Activated naive CD8-positive, alpha-beta T cell treated with anti-CD3 and anti-CD28 coated beads, Interleukin-2, amount 10 ng/mL, durations not matched to agents 7 days and 5 days (primary cell): ENCODE results near the gene EFCAB14. TPM values are rescaled to one million over a fixed set of nuclear protein-coding genes. Genes with fewer than 3 reads are reported as not detected.
"Not testable (repeated sequence)": the region's sequence is repeated elsewhere in the genome, so short reads cannot be mapped to it uniquely, and the experiment has no call there.

ENCODE experiments used
- ATAC-seq: fragments of 150-1000 bp; cut with Tn5 transposase; one replicate; pipeline ENCODE4 v1.10.0; 2021; ENCODE audit warnings: low read depth, moderate library complexity
- POLR2A ChIA-PET: fragments of 350-600 bp; sonication (Branson Sonifier 250); formaldehyde crosslinking; loops from one replicate; lab custom pipeline; 2021; ENCODE audit warnings: antibody characterized with exemption; lab: Charles Lee
- DNase-seq: peaks from one replicate; pipeline ENCODE4 v3.0.0; 2021
- H3K27ac Mint-ChIP-seq: one replicate; pipeline ENCODE4 v1.8.0; 2022; ENCODE audit warnings: mild to moderate bottlenecking, mixed read lengths
- H3K27me3 Mint-ChIP-seq: one replicate; pipeline ENCODE4 v1.8.0; 2022; ENCODE audit warnings: mild to moderate bottlenecking, moderate library complexity, mixed read lengths
- H3K36me3 Mint-ChIP-seq: one replicate; pipeline ENCODE4 v1.8.0; 2021; ENCODE audit warnings: mild to moderate bottlenecking, mixed read lengths
- H3K4me1 Mint-ChIP-seq: one replicate; pipeline ENCODE4 v1.8.0; 2021; ENCODE audit warnings: mixed read lengths
- H3K4me3 Mint-ChIP-seq: one replicate; pipeline ENCODE4 v1.8.0; 2022; ENCODE audit warnings: mild to moderate bottlenecking, moderate library complexity, mixed read lengths
- H3K9me3 Mint-ChIP-seq: one replicate; pipeline ENCODE4 v1.8.0; 2021; ENCODE audit warnings: mixed read lengths
- total RNA-seq, 2 experiments: library from RNA; stranded (reverse); gene quantifications; one replicate each; pipeline ENCODE4 v1.2.3, GENCODE V29; 2021

EFCAB14 gene
- total RNA-seq, 2 experiments from 2014 or later: 77.4 to 84.2 TPM

GRCh38 chr1:46652321-46653100 lies 66.4 kb downstream of the EFCAB14 start:
- H3K27ac Mint-ChIP-seq: no peak overlapping the region
- POLR2A ChIA-PET: no interaction called here
- DNase-seq: no peak
- H3K4me3 Mint-ChIP-seq: no peak overlapping the region
- H3K36me3 Mint-ChIP-seq: peaks cover 52% of the 10 kb centered on the region
- no peak for ATAC-seq
- H3K9me3 Mint-ChIP-seq: peaks cover 10% of the 10 kb centered on the region
- no peaks in the 10 kb centered on the region for H3K27me3 Mint-ChIP-seq
- H3K4me1 Mint-ChIP-seq: no peaks in the 10 kb centered on the region

- DNase-seq, H3K4me1 Mint-ChIP-seq, POLR2A ChIA-PET: not testable (repeated sequence)
These were observed 67.8 kb downstream of the EFCAB14 start for GRCh38 chr1:46651152-46651551.

GRCh38 chr1:46650491-46650890 lies 68.4 kb downstream of the EFCAB14 start:
- Mint-ChIP-seq H3K4me3 (no peak overlapping the region), H3K4me1 (no peaks in the 10 kb centered on the region), H3K36me3 (peaks cover 56% of the 10 kb centered on the region), H3K9me3 (peaks cover 14% of the 10 kb centered on the region), H3K27me3 (no peaks in the 10 kb centered on the region), H3K27ac (no peak overlapping the region)
- POLR2A ChIA-PET: no interaction called here
- ATAC-seq (no peak), DNase-seq (no peak)

More at GRCh38 chr1:46651152-46651551, 67.8 kb downstream of the EFCAB14 start:
- Mint-ChIP-seq H3K36me3 (peaks cover 62% of the 10 kb centered on the region), H3K9me3 (peaks cover 14% of the 10 kb centered on the region)
- H3K27ac Mint-ChIP-seq, H3K27me3 Mint-ChIP-seq, ATAC-seq, H3K4me3 Mint-ChIP-seq: not testable (repeated sequence)

- H3K36me3 Mint-ChIP-seq: peaks cover 50% of the 10 kb centered on the region
- POLR2A ChIA-PET: no interaction called here
- no peaks in the 10 kb centered on the region for H3K27me3 Mint-ChIP-seq
- no peak overlapping the region for H3K4me3 Mint-ChIP-seq
- peaks cover 11% of the 10 kb centered on the region for H3K9me3 Mint-ChIP-seq
- no peaks in the 10 kb centered on the region for H3K4me1 Mint-ChIP-seq
- DNase-seq (no peak), ATAC-seq (no peak)
- no peak overlapping the region for H3K27ac Mint-ChIP-seq
These were observed 69.2 kb downstream of the EFCAB14 start for GRCh38 chr1:46649764-46650163.

DNA sequence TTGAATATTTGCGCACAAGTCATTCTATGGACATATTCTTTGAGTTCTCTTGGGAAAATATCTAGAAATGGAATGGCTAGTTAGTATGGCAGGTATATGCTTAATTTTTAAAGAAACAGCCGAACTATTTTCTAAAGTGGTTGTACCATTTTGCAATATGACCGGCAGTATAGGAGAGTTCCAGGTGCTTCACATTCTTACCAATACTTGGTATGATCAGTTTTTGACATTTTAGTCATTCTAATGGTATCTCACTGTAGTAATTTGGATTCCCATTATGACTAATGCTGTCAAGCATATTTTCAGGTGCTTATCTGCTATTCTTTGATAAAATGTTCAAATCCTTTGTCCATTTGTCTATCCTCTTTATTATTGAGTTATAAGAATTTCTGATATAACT lies 71.3 kb downstream of the EFCAB14 start:
- Mint-ChIP-seq H3K27ac (no peak overlapping the region), H3K36me3 (peaks cover 45% of the 10 kb centered on the region)

DNA sequence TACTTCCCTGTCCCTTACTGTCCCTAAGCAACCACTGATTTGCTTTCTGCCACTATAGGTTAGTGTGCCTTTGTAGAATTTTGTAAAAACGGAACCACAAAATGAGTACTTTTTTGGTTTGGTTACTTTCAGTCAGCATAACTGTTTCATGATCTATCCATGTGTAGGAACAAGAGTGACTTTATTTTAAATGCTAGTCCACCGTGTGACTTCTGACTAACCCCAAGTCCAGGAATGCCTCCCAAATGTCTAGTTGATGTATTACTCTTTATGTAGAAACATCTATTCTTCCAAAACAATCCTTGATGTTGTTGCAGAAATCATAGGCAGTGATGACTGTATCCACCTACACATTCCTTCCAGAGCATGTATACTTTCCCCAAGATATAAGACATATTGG lies 72.1 kb downstream of the EFCAB14 start:
- no peak overlapping the region for H3K4me3 Mint-ChIP-seq
- H3K27me3 Mint-ChIP-seq: no peaks in the 10 kb centered on the region
- H3K36me3 Mint-ChIP-seq: peaks cover 45% of the 10 kb centered on the region
- ATAC-seq (no peak), DNase-seq (no peak)
- H3K27ac Mint-ChIP-seq: no peak overlapping the region
- peaks cover 9% of the 10 kb centered on the region for H3K9me3 Mint-ChIP-seq
- H3K4me1 Mint-ChIP-seq: no peaks in the 10 kb centered on the region
- POLR2A ChIA-PET: no interaction called here

More for the DNA sequence above, 71.3 kb downstream of the EFCAB14 start:
- no peak overlapping the region for H3K4me3 Mint-ChIP-seq
- POLR2A ChIA-PET: no interaction called here
- H3K4me1 Mint-ChIP-seq: no peaks in the 10 kb centered on the region
- no peaks in the 10 kb centered on the region for H3K27me3 Mint-ChIP-seq
- no peak for ATAC-seq
- H3K9me3 Mint-ChIP-seq: peaks cover 9% of the 10 kb centered on the region
- no peak for DNase-seq

DNA sequence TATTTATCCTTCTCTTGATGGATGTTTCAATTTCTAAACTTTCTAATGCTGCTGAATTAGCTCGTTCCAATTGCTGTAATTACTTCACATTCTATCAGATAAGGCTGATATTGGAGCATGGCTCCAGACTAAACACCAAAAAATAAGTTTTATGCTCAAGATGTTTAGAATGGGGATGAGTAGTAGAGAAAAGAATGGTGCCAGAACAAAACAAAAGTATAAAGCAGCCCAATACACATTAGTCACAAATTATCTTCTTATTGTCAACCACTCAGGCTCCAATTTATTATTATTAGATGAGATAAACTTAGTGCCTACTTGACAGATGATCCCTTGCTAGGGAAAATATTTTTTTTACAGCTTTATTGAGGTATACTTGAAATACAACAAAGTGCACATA lies 72.6 kb downstream of the EFCAB14 start:
- ATAC-seq (no peak), DNase-seq (no peak)
- POLR2A ChIA-PET: no interaction called here
- no peaks in the 10 kb centered on the region for H3K4me1 Mint-ChIP-seq
- no peaks in the 10 kb centered on the region for H3K27me3 Mint-ChIP-seq
- H3K36me3 Mint-ChIP-seq: peaks cover 44% of the 10 kb centered on the region
- H3K27ac Mint-ChIP-seq: no peak overlapping the region
- H3K9me3 Mint-ChIP-seq: peaks cover 9% of the 10 kb centered on the region
- H3K4me3 Mint-ChIP-seq: no peak overlapping the region

GRCh38 chr1:46645815-46646214 lies 73.1 kb downstream of the EFCAB14 start:
- peaks cover 9% of the 10 kb centered on the region for H3K9me3 Mint-ChIP-seq
- ATAC-seq (no peak), DNase-seq (no peak)
- H3K36me3 Mint-ChIP-seq: peaks cover 42% of the 10 kb centered on the region
- H3K4me3 Mint-ChIP-seq: no peak overlapping the region
- no peak overlapping the region for H3K27ac Mint-ChIP-seq
- no peaks in the 10 kb centered on the region for H3K27me3 Mint-ChIP-seq
- no peaks in the 10 kb centered on the region for H3K4me1 Mint-ChIP-seq
- POLR2A ChIA-PET: interaction anchor here (1.2 kb wide), 1 partner anchor 32 kb away, joined by 3 read pairs; no protein-coding TSS in a partner anchor

- Mint-ChIP-seq H3K36me3 (peaks cover 23% of the 10 kb centered on the region), H3K27ac (no peak overlapping the region), H3K4me1 (no peaks in the 10 kb centered on the region), H3K9me3 (peaks cover 4% of the 10 kb centered on the region), H3K27me3 (no peaks in the 10 kb centered on the region), H3K4me3 (no peak overlapping the region)
- POLR2A ChIA-PET: interaction anchor here (0.8 kb wide), 1 partner anchor 418 kb away, joined by 3 read pairs; no protein-coding TSS in a partner anchor
- DNase-seq: no peak
- ATAC-seq: no peak
These were observed 75.5 kb downstream of the EFCAB14 start for GRCh38 chr1:46643368-46643775.

- DNase-seq (no peak), ATAC-seq (no peak)
- peaks cover 18% of the 10 kb centered on the region for H3K36me3 Mint-ChIP-seq
- H3K27me3 Mint-ChIP-seq: no peaks in the 10 kb centered on the region
- H3K27ac Mint-ChIP-seq: no peak overlapping the region
- peaks cover under 1% of the 10 kb centered on the region for H3K9me3 Mint-ChIP-seq
- no peak overlapping the region for H3K4me3 Mint-ChIP-seq
- POLR2A ChIA-PET: no interaction called here
- H3K4me1 Mint-ChIP-seq: no peaks in the 10 kb centered on the region
These were observed 76.7 kb downstream of the EFCAB14 start for GRCh38 chr1:46642115-46642680.

DNA sequence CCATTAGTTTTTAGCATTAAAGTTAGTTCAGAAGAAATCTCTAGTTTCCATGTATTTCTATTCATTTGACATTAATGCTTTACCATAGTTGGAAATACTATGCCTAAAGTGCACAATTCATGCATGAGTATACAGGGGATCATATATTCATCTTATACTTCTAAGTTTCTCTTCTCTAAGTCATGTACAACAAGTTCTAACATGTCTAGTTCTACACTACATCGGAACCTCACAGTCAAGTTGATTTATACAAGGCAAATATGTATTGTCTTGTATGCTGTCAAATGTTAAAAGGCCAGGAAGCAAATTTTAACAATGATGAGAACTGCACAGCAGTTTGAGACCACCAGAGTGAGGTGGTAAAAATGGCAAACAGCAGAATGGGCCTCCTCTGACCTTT lies 79.4 kb downstream of the EFCAB14 start:
- ATAC-seq (no peak), DNase-seq (no peak)
- no peak overlapping the region for H3K4me3 Mint-ChIP-seq
- peaks cover 8% of the 10 kb centered on the region for H3K36me3 Mint-ChIP-seq
- no peaks in the 10 kb centered on the region for H3K9me3 Mint-ChIP-seq
- POLR2A ChIA-PET: no interaction called here
- H3K27me3 Mint-ChIP-seq: no peaks in the 10 kb centered on the region
- H3K27ac Mint-ChIP-seq: no peak overlapping the region
- H3K4me1 Mint-ChIP-seq: no peaks in the 10 kb centered on the region

DNA sequence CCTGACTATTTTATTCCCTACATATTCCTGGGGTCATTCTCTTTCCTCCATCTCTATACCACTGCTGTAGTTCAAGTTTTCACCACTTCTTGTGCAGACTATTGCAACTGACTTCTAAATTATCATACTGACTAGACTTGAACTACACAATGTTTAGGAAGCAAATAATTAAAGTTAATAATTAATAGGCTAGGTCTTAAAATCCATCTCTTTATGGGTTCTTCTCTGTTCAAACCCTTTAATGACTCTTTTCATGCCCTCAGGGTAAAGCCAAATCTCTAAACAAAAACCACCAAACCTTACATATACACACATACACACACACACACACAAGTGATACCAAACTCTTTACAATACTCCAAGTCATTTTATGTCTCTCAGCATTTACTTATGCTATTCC lies 80.0 kb downstream of the EFCAB14 start:
- no peaks in the 10 kb centered on the region for H3K27me3 Mint-ChIP-seq
- H3K4me1 Mint-ChIP-seq: no peaks in the 10 kb centered on the region
- DNase-seq (no peak), ATAC-seq (no peak)
- no peaks in the 10 kb centered on the region for H3K9me3 Mint-ChIP-seq
- no peak overlapping the region for H3K4me3 Mint-ChIP-seq
- H3K36me3 Mint-ChIP-seq: peaks cover 8% of the 10 kb centered on the region
- POLR2A ChIA-PET: no interaction called here
- no peak overlapping the region for H3K27ac Mint-ChIP-seq

DNA sequence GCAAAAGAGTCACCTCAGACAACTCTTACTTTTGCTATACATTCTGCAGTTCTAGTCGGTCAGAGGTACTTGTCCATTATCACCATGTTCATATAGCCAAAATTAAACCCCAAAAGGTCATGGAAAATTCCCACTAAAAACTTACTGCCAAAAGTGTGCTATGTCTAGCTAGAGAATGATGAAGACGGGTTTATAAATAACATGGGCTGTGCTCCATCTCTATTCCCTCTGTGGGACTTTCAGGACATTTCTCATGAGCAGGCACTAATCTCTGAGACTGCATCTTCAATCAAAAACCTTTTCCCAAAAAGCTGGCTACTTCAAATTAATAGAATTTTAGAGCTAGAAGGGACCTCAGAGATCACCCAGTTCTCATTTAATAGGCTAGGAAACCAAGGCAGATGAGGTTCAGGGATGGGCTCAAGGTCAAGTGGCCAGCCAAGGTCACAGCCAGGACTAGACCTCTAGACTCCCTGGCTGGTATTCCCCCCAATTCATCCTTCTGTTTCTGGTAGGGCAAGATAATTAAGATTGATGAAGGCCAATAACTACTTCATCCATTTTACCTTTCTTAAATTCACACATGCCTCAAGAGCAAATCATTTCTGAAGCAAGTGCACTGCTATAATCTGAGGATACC lies 81.3 kb downstream of the EFCAB14 start:
- ATAC-seq (no peak), DNase-seq (no peak)
- H3K27ac Mint-ChIP-seq: no peak overlapping the region
- no peaks in the 10 kb centered on the region for H3K9me3 Mint-ChIP-seq
- H3K27me3 Mint-ChIP-seq: no peaks in the 10 kb centered on the region
- POLR2A ChIA-PET: no interaction called here
- peaks cover 11% of the 10 kb centered on the region for H3K36me3 Mint-ChIP-seq
- no peaks in the 10 kb centered on the region for H3K4me1 Mint-ChIP-seq
- H3K4me3 Mint-ChIP-seq: no peak overlapping the region

DNA sequence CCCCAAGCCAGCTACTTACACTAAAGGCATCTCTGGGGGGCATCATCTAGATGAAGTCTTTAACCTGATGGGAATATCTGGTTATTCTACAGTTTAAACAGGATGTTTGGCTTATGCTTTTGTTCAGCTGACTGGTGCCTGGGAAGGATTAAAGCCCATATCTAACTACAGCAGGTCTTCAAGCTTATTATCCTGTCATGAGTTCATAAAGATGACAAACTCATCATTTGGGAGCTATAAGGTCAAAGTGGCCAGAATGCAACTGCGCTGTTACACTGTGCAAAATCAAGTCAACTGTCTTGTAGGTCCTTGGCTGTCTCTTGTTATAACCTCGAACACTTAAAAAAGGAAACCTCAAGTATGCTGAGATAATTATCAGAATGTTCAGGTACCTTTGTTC lies 83.7 kb downstream of the EFCAB14 start:
- Mint-ChIP-seq H3K9me3 (no peaks in the 10 kb centered on the region), H3K27ac (no peak overlapping the region), H3K4me1 (no peaks in the 10 kb centered on the region), H3K27me3 (no peaks in the 10 kb centered on the region), H3K4me3 (no peak overlapping the region), H3K36me3 (peaks cover 3% of the 10 kb centered on the region)
- ATAC-seq (no peak), DNase-seq (no peak)
- POLR2A ChIA-PET: no interaction called here
